GM18511 (cell line): Measurements from ENCODE around the gene GSC2.

Source experiments
- ATAC-seq: cut with Tn5 transposase; IDR thresholded peaks from one replicate; pipeline ENCODE4 v1.9.1; 2021; ENCODE audit warnings: mild to moderate bottlenecking, moderate library complexity; ENCODE audit not compliant: unreplicated experiment

The GSC2 gene

GRCh38 chr22:19136915-19137314 is 13.2 kb downstream of the GSC2 start:
- no peak for ATAC-seq

- no peak for ATAC-seq
Observed at GRCh38 chr22:19134874-19135273, 15.2 kb downstream of the GSC2 start.

GRCh38 chr22:19134176-19134831 is 15.8 kb downstream of the GSC2 start:
- no peak for ATAC-seq

GRCh38 chr22:19133561-19133960 is 16.5 kb downstream of the GSC2 start:
- no peak for ATAC-seq

GRCh38 chr22:19132693-19133400 is 17.2 kb downstream of the GSC2 start:
- no peak for ATAC-seq

GRCh38 chr22:19132153-19132552 is 17.9 kb downstream of the GSC2 start:
- ATAC-seq = no peak

GRCh38 chr22:19131685-19132015 is 18.4 kb downstream of the GSC2 start:
- ATAC-seq = no peak

GRCh38 chr22:19130959-19131684 is 19.0 kb downstream of the GSC2 start, which contains the start of gene TSSK2:
TSSK2 (plus strand) TSS chr22:19131308; CDS start chr22:19131400, 92 bp downstream.
- no peak for ATAC-seq

- ATAC-seq = no peak
Observed at GRCh38 chr22:19129871-19130270, 20.2 kb downstream of the GSC2 start.

GRCh38 chr22:19128946-19129727 is 21.0 kb downstream of the GSC2 start:
- ATAC-seq = no peak

GRCh38 chr22:19128009-19128401 is 22.1 kb downstream of the GSC2 start:
- no peak for ATAC-seq

GRCh38 chr22:19127329-19128008 is 22.6 kb downstream of the GSC2 start:
- no peak for ATAC-seq

GRCh38 chr22:19126309-19127273 is 23.5 kb downstream of the GSC2 start:
- no peak for ATAC-seq

- ATAC-seq = no peak
Observed at GRCh38 chr22:19125474-19126308, 24.4 kb downstream of the GSC2 start.

GRCh38 chr22:19125011-19125410 is 25.1 kb downstream of the GSC2 start:
- ATAC-seq = no peak

GRCh38 chr22:19124377-19124776 is 25.7 kb downstream of the GSC2 start:
- no peak for ATAC-seq

- no peak for ATAC-seq
Observed at GRCh38 chr22:19123936-19124335, 26.2 kb downstream of the GSC2 start.

GRCh38 chr22:19122752-19123492 is 27.2 kb downstream of the GSC2 start:
- no peak for ATAC-seq
